HepG2 (cell line): ENCODE results near the gene PSMC4. TPM values are rescaled to one million over a fixed set of nuclear protein-coding genes. Genes with fewer than 3 reads are reported as not detected.

Experiments
- ARID3A ChIP-seq: IDR thresholded peaks from 2 replicates; pipeline ENCODE4 v1.6.1; 2012; ENCODE audit warnings: low read depth, low read length, improper control_type of control experiment
- ARNTL ChIP-seq: sonication (generic); formaldehyde crosslinking; IDR thresholded peaks from 2 replicates; pipeline ENCODE4 v1.4.0; 2020; ENCODE audit warnings: mild to moderate bottlenecking, missing genetic modification reagents
- BRCA1 ChIP-seq: sonication (generic); formaldehyde crosslinking; IDR thresholded peaks from 2 replicates; pipeline ENCODE4 v1.4.0; 2020; ENCODE audit warnings: missing genetic modification reagents
- ELF4 ChIP-seq: sonication (generic); formaldehyde crosslinking; IDR thresholded peaks from 2 replicates; pipeline ENCODE4 v1.5.0; 2020; ENCODE audit warnings: missing genetic modification reagents, mild to moderate bottlenecking, moderate library complexity, borderline replicate concordance
- FOXK2 ChIP-seq: fragments of 450-650 bp; IDR thresholded peaks from 2 replicates; pipeline ENCODE4 v1.6.1; 2016
- GMEB2 ChIP-seq: IDR thresholded peaks from 2 replicates; pipeline ENCODE4 v1.6.1; 2016; ENCODE audit warnings: missing biosample characterization, missing genetic modification reagents, low read depth
- HCFC1 ChIP-seq: fragments of 150-350 bp; IDR thresholded peaks from 2 replicates; pipeline ENCODE4 v1.6.1; 2014; ENCODE audit warnings: low read depth, low read length
- HNRNPL ChIP-seq: fragments of 200-400 bp; formaldehyde crosslinking; IDR thresholded peaks from 2 replicates; pipeline ENCODE4 v1.6.1; 2017; ENCODE audit warnings: mild to moderate bottlenecking, low read depth, low read length
- MIER2 ChIP-seq: IDR thresholded peaks from 2 replicates; pipeline ENCODE4 v1.6.1; 2016; ENCODE audit warnings: missing biosample characterization, missing genetic modification reagents
- NFE2 ChIP-seq: sonication (generic); formaldehyde crosslinking; IDR thresholded peaks from 2 replicates; pipeline ENCODE4 v1.4.0; 2020; ENCODE audit warnings: missing genetic modification reagents
- PAF1 ChIP-seq: IDR thresholded peaks from 2 replicates; pipeline ENCODE4 v1.6.1; 2016; ENCODE audit warnings: missing genetic modification reagents, missing compliant biosample characterization
- PHF8 ChIP-seq: sonication (generic); formaldehyde crosslinking; IDR thresholded peaks from 2 replicates; pipeline ENCODE4 v1.5.0; 2020; ENCODE audit warnings: missing genetic modification reagents
- SIX1 ChIP-seq: sonication (generic); formaldehyde crosslinking; IDR thresholded peaks from 2 replicates; pipeline ENCODE4 v1.4.0; 2020; ENCODE audit warnings: missing genetic modification reagents, borderline replicate concordance
- SSRP1 ChIP-seq: IDR thresholded peaks from 2 replicates; pipeline ENCODE4 v1.6.1; 2016; ENCODE audit warnings: control low read depth
- TBX3 ChIP-seq: fragments of 450-650 bp; IDR thresholded peaks from 2 replicates; pipeline ENCODE4 v1.6.1; 2017; ENCODE audit warnings: antibody characterized with exemption, mild to moderate bottlenecking, inconsistent platforms, borderline replicate concordance
- TCF7 ChIP-seq: sonication (generic); IDR thresholded peaks from 2 replicates; pipeline ENCODE4 v1.6.1; 2016; ENCODE audit warnings: antibody characterized with exemption, low read depth
- THAP7 ChIP-seq: sonication (generic); formaldehyde crosslinking; IDR thresholded peaks from 2 replicates; pipeline ENCODE4 v1.8.1; 2023; ENCODE audit warnings: mild to moderate bottlenecking, missing genetic modification reagents
- ZMYM2 ChIP-seq: sonication (generic); formaldehyde crosslinking; IDR thresholded peaks from 2 replicates; pipeline ENCODE4 v1.8.0; 2022; ENCODE audit warnings: mild to moderate bottlenecking, missing genetic modification reagents
- ZNF138 ChIP-seq: sonication (generic); formaldehyde crosslinking; IDR thresholded peaks from 2 replicates; pipeline ENCODE4 v1.5.0; 2020; ENCODE audit warnings: mild to moderate bottlenecking, low read depth, missing genetic modification reagents
- ZNF230 ChIP-seq: sonication (generic); formaldehyde crosslinking; IDR thresholded peaks from 2 replicates; pipeline ENCODE4 v1.4.0; 2020; ENCODE audit warnings: mild to moderate bottlenecking, missing genetic modification reagents
- ZNF33B ChIP-seq: sonication (generic); formaldehyde crosslinking; IDR thresholded peaks from 2 replicates; pipeline ENCODE4 v1.5.1; 2020; ENCODE audit warnings: mild to moderate bottlenecking, missing genetic modification reagents
- ZNF513 ChIP-seq: sonication (generic); formaldehyde crosslinking; conservative IDR thresholded peaks from 2 replicates; pipeline ENCODE4 v1.5.0; 2020; ENCODE audit warnings: missing genetic modification reagents
- ZNF773 ChIP-seq: sonication (generic); formaldehyde crosslinking; IDR thresholded peaks from 2 replicates; pipeline ENCODE4 v1.4.0; 2020; ENCODE audit warnings: missing genetic modification reagents, borderline replicate concordance
- ZNF850 ChIP-seq: sonication (generic); formaldehyde crosslinking; conservative IDR thresholded peaks from 2 replicates; pipeline ENCODE4 v1.9.0; 2021; ENCODE audit warnings: mild to moderate bottlenecking, missing genetic modification reagents
- ZSCAN25 ChIP-seq: sonication (generic); formaldehyde crosslinking; IDR thresholded peaks from 2 replicates; pipeline ENCODE4 v1.8.0; 2022; ENCODE audit warnings: mild to moderate bottlenecking, missing genetic modification reagents
- polyA plus RNA-seq, 8 experiments: library from polyadenylated mRNA; depleted of rRNA in 3 of 8; stranded (reverse) in 7 of 8; unstranded in 1 of 8; fragments of >200 nt; fragmentation: Illumina TruSeq in 4 of 8; extraction: Trizol in 4 of 8; gene quantifications; 2 replicates each; pipeline versions ENCODE4 v1.2.1 to v1.2.3, GENCODE V29; 2011 to 2016; ENCODE audit warnings: low read depth in 4 of 8, missing spikeins in 1 of 8, mixed read lengths in 1 of 8; ENCODE audit not compliant: insufficient read depth in 1 of 8
- total RNA-seq, 5 experiments: library from RNA; depleted of rRNA; stranded (reverse); fragments of >200 nt; fragmentation: Illumina TruSeq; extraction: Trizol; gene quantifications; 2 replicates each; pipeline ENCODE4 v1.2.3, GENCODE V29; 2016; ENCODE audit warnings: low read depth in 1 of 5

The PSMC4 gene
- total and polyA plus RNA-seq, 2 of the 13 experiments (the other 11 are each of a cell fraction or from before 2014, with no cell fraction given), result 49.9 to 160 TPM

- no peak for TF ChIP-seq ARID3A
- no peak for TF ChIP-seq NFE2 (CRISPR knock-in tag)
- no peak for TF ChIP-seq BRCA1 (CRISPR knock-in tag)
- TF ChIP-seq ZNF138 (CRISPR knock-in tag), result no peak
- TF ChIP-seq ZNF773, result peak; percentile 72; the same call in 1 of the 2 replicates
- TF ChIP-seq ZNF33B (CRISPR knock-in tag), result no peak
- no peak for TF ChIP-seq ZSCAN25 (CRISPR knock-in tag)
- TF ChIP-seq HNRNPL, result no peak
- TF ChIP-seq ZMYM2 (CRISPR knock-in tag), result 0 out of 2 replicates have a peak, but pooled peaks have one; percentile 32
- TF ChIP-seq TBX3, result no peak
- TF ChIP-seq GMEB2 (CRISPR knock-in tag), result no peak
- peak; percentile 97 for TF ChIP-seq PHF8 (CRISPR knock-in tag)
- TF ChIP-seq THAP7 (CRISPR knock-in tag), result 0 out of 2 replicates have a peak, but pooled peaks have one; percentile 83
- peak; percentile 91 for TF ChIP-seq SIX1
- TF ChIP-seq MIER2 (CRISPR knock-in tag), result no peak
- no peak for TF ChIP-seq TCF7
- TF ChIP-seq SSRP1 (CRISPR knock-in tag), result no peak
- peak; percentile 66 for TF ChIP-seq ARNTL
- peak; percentile 83 for TF ChIP-seq ZNF230
- peak; percentile 43; the same call in 1 of the 2 replicates for TF ChIP-seq ELF4 (CRISPR knock-in tag)
- TF ChIP-seq PAF1, result no peak
- no peak for TF ChIP-seq FOXK2
- peak; percentile 81 for TF ChIP-seq HCFC1
- TF ChIP-seq ZNF513 (CRISPR knock-in tag), result no peak
- TF ChIP-seq ZNF850 (CRISPR knock-in tag), result no peak
Measured at GRCh38 chr19:39996811-39997637, 26.1 kb downstream of the PSMC4 start, which contains the start of gene ZNF546 (continued).
